HG03442 (cell line): ENCODE data around the gene CCNB2.
"Not testable (repeated sequence)": the region's sequence is repeated elsewhere in the genome, so short reads cannot be mapped to it uniquely, and the experiment has no call there.

Experiments
- ATAC-seq: cut with Tn5 transposase; IDR thresholded peaks from one replicate; pipeline ENCODE4 v1.9.1; 2021; ENCODE audit warnings: mild to moderate bottlenecking, moderate library complexity; ENCODE audit not compliant: unreplicated experiment

The CCNB2 gene

GRCh38 chr15:59131969-59132562 lies 27.1 kb downstream of the CCNB2 start:
- ATAC-seq, result no peak

GRCh38 chr15:59133929-59134427 lies 29.0 kb downstream of the CCNB2 start:
- ATAC-seq, result no peak

GRCh38 chr15:59137566-59137965 lies 32.6 kb downstream of the CCNB2 start:
- no peak for ATAC-seq

GRCh38 chr15:59138243-59138642 lies 33.3 kb downstream of the CCNB2 start:
- ATAC-seq, result no peak

GRCh38 chr15:59140422-59141226 lies 35.7 kb downstream of the CCNB2 start:
- ATAC-seq, result no peak

- no peak for ATAC-seq
Measured at GRCh38 chr15:59143281-59143680, 38.3 kb downstream of the CCNB2 start.

GRCh38 chr15:59144594-59144993 lies 39.6 kb downstream of the CCNB2 start:
- ATAC-seq, result not testable (repeated sequence)

GRCh38 chr15:59147666-59148065 lies 42.7 kb downstream of the CCNB2 start:
- ATAC-seq, result no peak

GRCh38 chr15:59148153-59148833 lies 43.3 kb downstream of the CCNB2 start:
- no peak for ATAC-seq

GRCh38 chr15:59150185-59150584 lies 45.2 kb downstream of the CCNB2 start:
- ATAC-seq, result no peak

GRCh38 chr15:59152694-59153450 lies 47.9 kb downstream of the CCNB2 start:
- no peak for ATAC-seq

GRCh38 chr15:59153466-59153865 lies 48.5 kb downstream of the CCNB2 start:
- ATAC-seq, result no peak

GRCh38 chr15:59154243-59154642 lies 49.3 kb downstream of the CCNB2 start:
- ATAC-seq, result no peak

- ATAC-seq, result no peak
Measured at GRCh38 chr15:59155431-59155830, 50.5 kb downstream of the CCNB2 start.

- no peak for ATAC-seq
Measured at GRCh38 chr15:59157396-59157795, 52.5 kb downstream of the CCNB2 start.

GRCh38 chr15:59157840-59158700 lies 53.1 kb downstream of the CCNB2 start:
- ATAC-seq, result no peak

- no peak for ATAC-seq
Measured at GRCh38 chr15:59158701-59159034, 53.7 kb downstream of the CCNB2 start.

- ATAC-seq, result no peak
Measured at GRCh38 chr15:59159210-59159609, 54.3 kb downstream of the CCNB2 start.

GRCh38 chr15:59160880-59161593 lies 56.1 kb downstream of the CCNB2 start:
- no peak for ATAC-seq

GRCh38 chr15:59162080-59162479 lies 57.1 kb downstream of the CCNB2 start:
- not testable (repeated sequence) for ATAC-seq
